Measurements from ENCODE around the gene HAPLN1.

The HAPLN1 gene

GRCh38 chr5:83633285-83633684 is 87.4 kb downstream of the HAPLN1 start:
- no peak for DNase-seq

- DNase-seq = no peak
These were observed 87.8 kb downstream of the HAPLN1 start for GRCh38 chr5:83632874-83633273.

GRCh38 chr5:83628360-83628759 is 92.3 kb downstream of the HAPLN1 start:
- DNase-seq = no peak

- no peak for DNase-seq
These were observed 105.8 kb downstream of the HAPLN1 start for GRCh38 chr5:83614841-83615240.

- DNase-seq = no peak
These were observed 112.5 kb downstream of the HAPLN1 start for GRCh38 chr5:83608122-83608521.

GRCh38 chr5:83595217-83595616 is 125.4 kb downstream of the HAPLN1 start:
- DNase-seq = no peak

- DNase-seq = no peak
These were observed 129.7 kb downstream of the HAPLN1 start for GRCh38 chr5:83590966-83591365.

GRCh38 chr5:83589786-83590185 is 130.9 kb downstream of the HAPLN1 start:
- DNase-seq = no peak
